Liver (tissue), 9 donors: Measurements from ENCODE around the gene ZNF70. TPM values are rescaled to one million over a fixed set of nuclear protein-coding genes. Genes with fewer than 3 reads are reported as not detected.

Experiments used
- DNase-seq: peaks from one replicate; pipeline ENCODE4 v3.0.0-alpha.2; 2017; ENCODE audit warnings: low spot score
- H3K27ac ChIP-seq, 2 donors: one replicate each; pipeline ENCODE4 v1.7.0; 2013; ENCODE audit warnings: inconsistent platforms in 2 of 2, low read length in 2 of 2, control low read depth in 1 of 2, low read depth in 1 of 2, mild to moderate bottlenecking in 1 of 2
- H3K27me3 ChIP-seq, 4 donors: one replicate each; pipeline versions ENCODE4 v1.6.1 to v1.7.0; 2013; ENCODE audit warnings: low read length in 3 of 4, inconsistent platforms in 1 of 4, mild to moderate bottlenecking in 1 of 4, moderate library complexity in 1 of 4; ENCODE audit not compliant: control insufficient read depth in 4 of 4, insufficient read depth in 4 of 4
- H3K36me3 ChIP-seq, 4 donors: one replicate each; pipeline versions ENCODE4 v1.6.1 to v1.7.0; 2013; ENCODE audit warnings: low read length in 3 of 4, mild to moderate bottlenecking in 3 of 4, low read depth in 1 of 4, moderate library complexity in 1 of 4; ENCODE audit not compliant: control insufficient read depth in 4 of 4, insufficient read depth in 3 of 4
- H3K4me1 ChIP-seq, 4 donors: one replicate each; pipeline versions ENCODE4 v1.6.1 to v1.7.0; 2013; ENCODE audit warnings: low read length in 3 of 4, mild to moderate bottlenecking in 3 of 4, moderate library complexity in 1 of 4; ENCODE audit not compliant: control insufficient read depth in 4 of 4, insufficient read depth in 4 of 4
- H3K4me3 ChIP-seq, 3 donors: one replicate each; pipeline versions ENCODE4 v1.6.1 to v1.7.0; 2013; ENCODE audit warnings: low read length in 3 of 3, control low read depth in 1 of 3, low read depth in 1 of 3, mild to moderate bottlenecking in 1 of 3
- H3K9ac ChIP-seq, 2 donors: one replicate each; pipeline ENCODE4 v1.7.0; 2013; ENCODE audit warnings: low read length in 2 of 2, mild to moderate bottlenecking in 2 of 2, moderate library complexity in 2 of 2, control low read depth in 1 of 2, low read depth in 1 of 2
- H3K9me3 ChIP-seq, 4 donors: one replicate each; pipeline versions ENCODE4 v1.6.1 to v1.7.0; 2013; ENCODE audit warnings: low read length in 3 of 4; ENCODE audit not compliant: control insufficient read depth in 4 of 4
- ATF3 ChIP-seq: IDR thresholded peaks from 2 replicates; pipeline ENCODE4 v1.6.1; 2016; ENCODE audit warnings: antibody characterized with exemption
- CTCF ChIP-seq: fragments of 150-350 bp; IDR thresholded peaks from 2 replicates; pipeline ENCODE4 v1.5.1; 2017; ENCODE audit warnings: improper control_type of control experiment, low read depth, low read length; ENCODE audit not compliant: missing input control
- EGR1 ChIP-seq, 2 donors: IDR thresholded peaks; 2 replicates each; pipeline ENCODE4 v1.6.1; 2016 to 2018; ENCODE audit warnings: antibody characterized with exemption in 2 of 2, low read depth in 2 of 2
- FOXA1 ChIP-seq: IDR thresholded peaks from 2 replicates; pipeline ENCODE4 v1.6.1; 2016; ENCODE audit warnings: antibody characterized with exemption
- FOXA2 ChIP-seq: IDR thresholded peaks from 2 replicates; pipeline ENCODE4 v1.6.1; 2016; ENCODE audit warnings: antibody characterized with exemption
- GABPA ChIP-seq, 2 donors: IDR thresholded peaks in 1 of 2; conservative IDR thresholded peaks in 1 of 2; 2 replicates each; pipeline ENCODE4 v1.6.1; 2016; ENCODE audit warnings: antibody characterized with exemption in 2 of 2, mild to moderate bottlenecking in 1 of 2, moderate library complexity in 1 of 2
- HNF4A ChIP-seq, 2 donors: conservative IDR thresholded peaks; 2 replicates each; pipeline ENCODE4 v1.6.1; 2016; ENCODE audit warnings: antibody characterized with exemption in 2 of 2, mild to moderate bottlenecking in 2 of 2
- HNF4G ChIP-seq: IDR thresholded peaks from 2 replicates; pipeline ENCODE4 v1.6.1; 2016; ENCODE audit warnings: antibody characterized with exemption
- JUND ChIP-seq, 2 donors: IDR thresholded peaks; 2 replicates each; pipeline ENCODE4 v1.6.1; 2016; ENCODE audit warnings: antibody characterized with exemption in 2 of 2
- MAX ChIP-seq: IDR thresholded peaks from 2 replicates; pipeline ENCODE4 v1.6.1; 2016; ENCODE audit warnings: antibody characterized with exemption
- NR2F2 ChIP-seq: IDR thresholded peaks from 2 replicates; pipeline ENCODE4 v1.6.1; 2016; ENCODE audit warnings: antibody characterized with exemption
- RAD21 ChIP-seq, 2 donors: IDR thresholded peaks; 2 replicates each; pipeline ENCODE4 v1.6.1; 2016; ENCODE audit warnings: antibody characterized with exemption in 2 of 2, mild to moderate bottlenecking in 2 of 2
- REST ChIP-seq: IDR thresholded peaks from 2 replicates; pipeline ENCODE4 v1.6.1; 2016; ENCODE audit warnings: antibody characterized with exemption, mild to moderate bottlenecking
- RXRA ChIP-seq, 2 donors: IDR thresholded peaks; 2 replicates each; pipeline ENCODE4 v1.6.1; 2017 to 2018; ENCODE audit warnings: antibody characterized with exemption in 2 of 2, mild to moderate bottlenecking in 1 of 2
- SP1 ChIP-seq: IDR thresholded peaks from 2 replicates; pipeline ENCODE4 v1.6.1; 2018; ENCODE audit warnings: antibody characterized with exemption, mild to moderate bottlenecking
- TAF1 ChIP-seq: conservative IDR thresholded peaks from 2 replicates; pipeline ENCODE4 v1.6.1; 2016; ENCODE audit warnings: antibody characterized with exemption, mild to moderate bottlenecking
- YY1 ChIP-seq: IDR thresholded peaks from 2 replicates; pipeline ENCODE4 v1.6.1; 2016; ENCODE audit warnings: antibody characterized with exemption, mild to moderate bottlenecking
- ZBTB33 ChIP-seq: IDR thresholded peaks from 2 replicates; pipeline ENCODE4 v1.6.1; 2016; ENCODE audit warnings: antibody characterized with exemption
- WGBS: extraction: QIAGEN DNeasy Blood & Tissue Kit; methylation state at CpG from one replicate; pipeline ENCODE4 v1.1.7; 2013; 5-methylcytosine and 5-hydroxymethylcytosine counted together
- polyA plus RNA-seq, 2 donors: library from polyadenylated mRNA; stranded (reverse) in 1 of 2; unstranded in 1 of 2; fragments of 200-250 nt in 1 of 2; fragments of >200 nt in 1 of 2; fragmentation: Nextera tagmentation in 1 of 2; extraction: Ambion mirVana in 1 of 2; gene quantifications; one replicate each; pipeline versions ENCODE4 v1.2.1 to v1.2.3, GENCODE V29; 2013 to 2015
- total RNA-seq, 2 donors: library from RNA; depleted of rRNA; stranded (reverse); fragments of >200 nt; gene quantifications; one replicate each; pipeline ENCODE4 v1.2.3, GENCODE V29; 2014
- donor health status: healthy.
- donor health status: healthy.
- donor health status: healthy.
- donor health status: healthy.
- donor health status: healthy.

ZNF70 gene
- total and polyA plus RNA-seq, 4 donors = 0.14 to 1.9 (median 0.68) TPM

- TF ChIP-seq ZBTB33 = no peak
- TF ChIP-seq FOXA1 = no peak
- TF ChIP-seq MAX = no peak
- TF ChIP-seq RXRA (IDR thresholded peaks at IDR 0.05) = no peak
- no peak for TF ChIP-seq HNF4A (conservative IDR thresholded peaks at IDR 0.05)
- TF ChIP-seq JUND (IDR thresholded peaks at IDR 0.05) = no peak
- no peak for TF ChIP-seq HNF4G
- TF ChIP-seq NR2F2 = no peak
Measured at GRCh38 chr22:23752750-23753149, 1.8 kb upstream of the ZNF70 start (continued).

- H3K36me3 ChIP-seq = no peaks in the 10 kb centered on the region
- H3K4me1 ChIP-seq = peaks cover 0 to 10% (median 2%) of the 10 kb centered on the region in 4 donors
- DNase-seq = no peak
- no peak for TF ChIP-seq CTCF
- TF ChIP-seq SP1 = no peak
- TF ChIP-seq MAX = no peak
- no peak for TF ChIP-seq NR2F2
- no peak for TF ChIP-seq RXRA (IDR thresholded peaks at IDR 0.05)
- TF ChIP-seq RAD21 (IDR thresholded peaks at IDR 0.05) = no peak
- no peak for TF ChIP-seq JUND (IDR thresholded peaks at IDR 0.05)
- no peak for TF ChIP-seq TAF1
- TF ChIP-seq HNF4G = no peak
- no peak for TF ChIP-seq ZBTB33
- TF ChIP-seq GABPA (IDR thresholded peaks at IDR 0.05 in 1 of 2, conservative IDR thresholded peaks at IDR 0.05 in 1 of 2) = no peak
- no peak for TF ChIP-seq HNF4A (conservative IDR thresholded peaks at IDR 0.05)
- no peak for TF ChIP-seq YY1
- TF ChIP-seq FOXA2 = no peak
- no peak for TF ChIP-seq REST
- TF ChIP-seq ATF3 = no peak
- TF ChIP-seq EGR1 (IDR thresholded peaks at IDR 0.05; ENCODE audit: low read depth in 2 of 2) = no peak
- TF ChIP-seq FOXA1 = no peak
- no peak overlapping the region for H3K4me3 ChIP-seq
- no peaks in the 10 kb centered on the region for H3K27me3 ChIP-seq
- no peak overlapping the region for H3K9ac ChIP-seq
- H3K9me3 ChIP-seq = no peaks in the 10 kb centered on the region
- H3K27ac ChIP-seq = no peak overlapping the region
- WGBS = 91% methylated on average over 9 of the region's 9 CpGs
Measured at GRCh38 chr22:23752090-23752691, 1.3 kb upstream of the ZNF70 start.
